HG03045 (cell line): Measurements from ENCODE around the gene LRTM2.
"Not testable (repeated sequence)": the region's sequence is repeated elsewhere in the genome, so short reads cannot be mapped to it uniquely, and the experiment has no call there.

ENCODE experiments used
- ATAC-seq: cut with Tn5 transposase; IDR thresholded peaks from one replicate; pipeline ENCODE4 v1.9.1; 2021; ENCODE audit warnings: mild to moderate bottlenecking, moderate library complexity; ENCODE audit not compliant: unreplicated experiment

Gene LRTM2

GRCh38 chr12:1811281-1811947 is 9.0 kb upstream of the LRTM2 start:
- no peak for ATAC-seq

GRCh38 chr12:1811948-1812291 is 8.4 kb upstream of the LRTM2 start:
- ATAC-seq = no peak

- ATAC-seq = no peak
These were observed 7.6 kb upstream of the LRTM2 start for GRCh38 chr12:1812650-1813302.

- ATAC-seq = no peak
These were observed 6.1 kb upstream of the LRTM2 start for GRCh38 chr12:1814266-1814665.

- ATAC-seq = no peak
These were observed 5.3 kb upstream of the LRTM2 start for GRCh38 chr12:1815108-1815507.

- no peak for ATAC-seq
These were observed 4.3 kb upstream of the LRTM2 start for GRCh38 chr12:1815814-1816729.

GRCh38 chr12:1816730-1817348 is 3.5 kb upstream of the LRTM2 start:
- ATAC-seq = no peak

- ATAC-seq = not testable (repeated sequence)
These were observed 2.4 kb upstream of the LRTM2 start for GRCh38 chr12:1817928-1818327.

- ATAC-seq = no peak
These were observed 1.3 kb upstream of the LRTM2 start for GRCh38 chr12:1819050-1819449.

- no peak for ATAC-seq
These were observed 794 bp upstream of the LRTM2 start for GRCh38 chr12:1819571-1819970.

GRCh38 chr12:1820896-1821291 is 529 bp downstream of the LRTM2 start:
- no peak for ATAC-seq

- no peak for ATAC-seq
These were observed 1.4 kb downstream of the LRTM2 start for GRCh38 chr12:1821805-1822204.

- ATAC-seq = no peak
These were observed 2.3 kb downstream of the LRTM2 start for GRCh38 chr12:1822699-1823098.

- ATAC-seq = no peak
These were observed 2.9 kb downstream of the LRTM2 start for GRCh38 chr12:1823237-1823636.

GRCh38 chr12:1825382-1826102 is 5.2 kb downstream of the LRTM2 start:
- no peak for ATAC-seq

- ATAC-seq = no peak
These were observed 6.0 kb downstream of the LRTM2 start for GRCh38 chr12:1826401-1826800.

- no peak for ATAC-seq
These were observed 6.7 kb downstream of the LRTM2 start for GRCh38 chr12:1826867-1827705.

- no peak for ATAC-seq
These were observed 7.8 kb downstream of the LRTM2 start for GRCh38 chr12:1827826-1828805.

- no peak for ATAC-seq
These were observed 8.5 kb downstream of the LRTM2 start for GRCh38 chr12:1828856-1829255.
